Urothelium cell line (cell line): ENCODE measurements around the gene CNNM2.
"Not testable (repeated sequence)": the region's sequence is repeated elsewhere in the genome, so short reads cannot be mapped to it uniquely, and the experiment has no call there.

Source experiments
- DNase-seq: peaks from one replicate; pipeline ENCODE4 v3.0.0; 2011; ENCODE audit warnings: low spot score, mixed read lengths
- FAIRE-seq: peaks from 2 replicates; lab custom pipeline; 2011; peaks lifted over from hg19 to GRCh38; lab: Jason Lieb, UNC

The CNNM2 gene

GRCh38 chr10:102964713-102965112, 46.6 kb downstream of the CNNM2 start:
- DNase-seq (no peak), FAIRE-seq (no peak)

- no peak for FAIRE-seq
- no peak for DNase-seq
Measured at GRCh38 chr10:102965311-102965851, 47.3 kb downstream of the CNNM2 start.

- DNase-seq: no peak
- no peak for FAIRE-seq
Measured at GRCh38 chr10:102967123-102967522, 49.0 kb downstream of the CNNM2 start.

- no peak for FAIRE-seq
Measured at GRCh38 chr10:102970562-102971340, 52.7 kb downstream of the CNNM2 start.

GRCh38 chr10:102975483-102976379, 57.6 kb downstream of the CNNM2 start:
- no peak for FAIRE-seq
- DNase-seq: no peak

More at GRCh38 chr10:102970562-102971340, 52.7 kb downstream of the CNNM2 start:
- DNase-seq: no peak

- not testable (repeated sequence) for FAIRE-seq, DNase-seq
Measured at GRCh38 chr10:102976380-102976726, 58.3 kb downstream of the CNNM2 start.

- DNase-seq (no peak), FAIRE-seq (no peak)
Measured at GRCh38 chr10:102982296-102982695, 64.2 kb downstream of the CNNM2 start.

GRCh38 chr10:102984086-102984485, 66.0 kb downstream of the CNNM2 start:
- FAIRE-seq (no peak), DNase-seq (no peak)

- FAIRE-seq (no peak), DNase-seq (no peak)
Measured at GRCh38 chr10:102985811-102986210, 67.7 kb downstream of the CNNM2 start.

GRCh38 chr10:102988404-102989314, 70.6 kb downstream of the CNNM2 start:
- DNase-seq: no peak
- FAIRE-seq: no peak

- no peak for DNase-seq
- peak; percentile 96 for FAIRE-seq
Measured at GRCh38 chr10:102994531-102995295, 76.6 kb downstream of the CNNM2 start.

- DNase-seq (no peak), FAIRE-seq (no peak)
Measured at GRCh38 chr10:102996876-102997275, 78.8 kb downstream of the CNNM2 start.

GRCh38 chr10:102997998-102998397, 79.9 kb downstream of the CNNM2 start:
- no peak for FAIRE-seq
- DNase-seq: no peak

- DNase-seq (no peak), FAIRE-seq (no peak)
Measured at GRCh38 chr10:102998399-102998907, 80.4 kb downstream of the CNNM2 start.

- FAIRE-seq, DNase-seq: not testable (repeated sequence)
Measured at GRCh38 chr10:103000050-103000449, 82.0 kb downstream of the CNNM2 start.

GRCh38 chr10:103007017-103007416, 88.9 kb downstream of the CNNM2 start:
- FAIRE-seq: no peak
- no peak for DNase-seq

GRCh38 chr10:103013416-103013815, 95.3 kb downstream of the CNNM2 start:
- FAIRE-seq: no peak
- DNase-seq: no peak

- no peak for DNase-seq
- no peak for FAIRE-seq
Measured at GRCh38 chr10:103019425-103019824, 101.3 kb downstream of the CNNM2 start.

GRCh38 chr10:103021150-103021899, 103.2 kb downstream of the CNNM2 start:
- no peak for FAIRE-seq
- DNase-seq: no peak
